IMR-90 (cell line): Measurements from ENCODE around the gene ZNF292. TPM values are rescaled to one million over a fixed set of nuclear protein-coding genes. Genes with fewer than 3 reads are reported as not detected.

Experiments used
- ATAC-seq: fragments of 200-7000 bp; cut with Tn5 transposase; 2 replicates; pipeline ENCODE4 v1.9.1; 2020; ENCODE audit warnings: low read depth, mild to moderate bottlenecking, moderate library complexity
- BruUV-seq: library from RNA; stranded (reverse); fragments of 400-500 nt; replicated peaks from 2 replicates; lab custom pipeline; 2021; lab: Mats Ljungman, UMichigan
- CTCF ChIA-PET: fragments of 300-600 bp; formaldehyde crosslinking; extraction: SDS; loops from one replicate; lab custom pipeline; 2021; ENCODE audit warnings: antibody characterized with exemption; lab: Yijun Ruan, JAX
- POLR2A ChIA-PET: fragments of 300-600 bp; sonication (Branson Sonifier 250); formaldehyde crosslinking; loops from one replicate; lab custom pipeline; 2022; ENCODE audit warnings: antibody characterized with exemption; ENCODE audit not compliant: unreplicated experiment; lab: Charles Lee
- DNase-seq: peaks from one replicate; pipeline ENCODE4 v3.0.0; 2013
- H2AFZ ChIP-seq: replicated peaks from 2 replicates; pipeline ENCODE3; 2013; ENCODE audit warnings: low read length, mild to moderate bottlenecking; ENCODE audit not compliant: poor library complexity
- H2AK5ac ChIP-seq: 2 replicates; pipeline ENCODE4 v1.6.1; 2013; ENCODE audit warnings: low read depth, low read length, inconsistent platforms
- H2AK9ac ChIP-seq: replicated peaks from 2 replicates; pipeline ENCODE3; 2013; ENCODE audit warnings: mild to moderate bottlenecking, low read depth, low read length, moderate library complexity; ENCODE audit not compliant: poor library complexity
- H2BK120ac ChIP-seq: 2 replicates; pipeline ENCODE4 v1.6.1; 2013; ENCODE audit warnings: low read depth, low read length, inconsistent platforms
- H2BK15ac ChIP-seq: 3 replicates; pipeline ENCODE4 v1.6.1; 2013; ENCODE audit warnings: low read depth, low read length, inconsistent platforms
- H2BK20ac ChIP-seq: 2 replicates; pipeline ENCODE4 v1.6.1; 2013; ENCODE audit warnings: low read depth, mild to moderate bottlenecking, inconsistent platforms, low read length, moderate library complexity
- H2BK5ac ChIP-seq: 2 replicates; pipeline ENCODE4 v1.6.1; 2013; ENCODE audit warnings: mild to moderate bottlenecking, low read depth, low read length, inconsistent platforms; ENCODE audit not compliant: poor library complexity, severe bottlenecking
- H3K14ac ChIP-seq: replicated peaks from 2 replicates; pipeline ENCODE4 v1.6.1; 2013; ENCODE audit warnings: low read depth, low read length, inconsistent platforms
- H3K18ac ChIP-seq: 2 replicates; pipeline ENCODE4 v1.6.1; 2013; ENCODE audit warnings: low read depth, low read length, control low read depth
- H3K23ac ChIP-seq: 2 replicates; pipeline ENCODE4 v1.6.1; 2013; ENCODE audit warnings: low read depth, low read length, inconsistent platforms
- H3K27ac ChIP-seq: 2 replicates; pipeline ENCODE4 v1.5.1; 2013; ENCODE audit warnings: mild to moderate bottlenecking, control low read depth, low read length; ENCODE audit not compliant: insufficient read depth
- H3K27me3 ChIP-seq: 2 replicates; pipeline ENCODE4 v1.6.1; 2013; ENCODE audit warnings: low read length; ENCODE audit not compliant: control insufficient read depth, insufficient read depth
- H3K36me3 ChIP-seq: 2 replicates; pipeline ENCODE4 v1.6.1; 2013; ENCODE audit warnings: low read length, mixed read lengths; ENCODE audit not compliant: control insufficient read depth, insufficient read depth
- H3K4ac ChIP-seq: 2 replicates; pipeline ENCODE4 v1.6.1; 2013; ENCODE audit warnings: low read depth, low read length, inconsistent platforms
- H3K4me1 ChIP-seq: 2 replicates; pipeline ENCODE4 v1.6.1; 2013; ENCODE audit warnings: low read length, mixed read lengths; ENCODE audit not compliant: control insufficient read depth, insufficient read depth
- H3K4me2 ChIP-seq: 2 replicates; pipeline ENCODE4 v1.6.1; 2013; ENCODE audit warnings: low read depth, mild to moderate bottlenecking, control low read depth, low read length, moderate library complexity
- H3K4me3 ChIP-seq: 2 replicates; pipeline ENCODE4 v1.5.1; 2013; ENCODE audit warnings: low read depth, mild to moderate bottlenecking, control low read depth, low read length, moderate library complexity; ENCODE audit not compliant: insufficient read depth
- H3K56ac ChIP-seq: 2 replicates; pipeline ENCODE4 v1.6.1; 2013; ENCODE audit warnings: low read length, inconsistent platforms; ENCODE audit not compliant: insufficient read depth; ENCODE audit errors: extremely low read depth
- H3K79me1 ChIP-seq, 2 experiments: 2 replicates each; pipeline ENCODE4 v1.6.1; 2013; ENCODE audit warnings: low read length in 2 of 2, inconsistent platforms in 1 of 2, low read depth in 1 of 2
- H3K9ac ChIP-seq: 2 replicates; pipeline ENCODE4 v1.6.1; 2013; ENCODE audit warnings: low read depth, low read length, control low read depth
- H3K9me1 ChIP-seq: 2 replicates; pipeline ENCODE4 v1.6.1; 2013; ENCODE audit warnings: low read length, inconsistent platforms; ENCODE audit not compliant: insufficient read depth
- H3K9me3 ChIP-seq: 2 replicates; pipeline ENCODE4 v1.6.1; 2013; ENCODE audit warnings: low read length; ENCODE audit not compliant: control insufficient read depth, insufficient read depth
- H4K20me1 ChIP-seq: 2 replicates; pipeline ENCODE4 v1.6.1; 2013; ENCODE audit warnings: low read length, inconsistent platforms; ENCODE audit not compliant: insufficient read depth
- H4K5ac ChIP-seq: 2 replicates; pipeline ENCODE4 v1.6.1; 2013; ENCODE audit warnings: mild to moderate bottlenecking, low read depth, low read length, control low read depth
- H4K8ac ChIP-seq, 2 experiments: 2 replicates each; pipeline ENCODE4 v1.6.1; 2013; ENCODE audit warnings: low read depth in 2 of 2, low read length in 2 of 2, control low read depth in 1 of 2, inconsistent platforms in 1 of 2
- H4K91ac ChIP-seq: 2 replicates; pipeline ENCODE4 v1.6.1; 2013; ENCODE audit warnings: low read depth, low read length, inconsistent platforms; ENCODE audit not compliant: insufficient read depth
- BHLHE40 ChIP-seq: fragments of 150-350 bp; IDR thresholded peaks from 2 replicates; pipeline ENCODE4 v1.6.1; 2016; ENCODE audit warnings: mild to moderate bottlenecking, low read depth, low read length
- CEBPB ChIP-seq: IDR thresholded peaks from 2 replicates; pipeline ENCODE4 v1.6.1; 2012; ENCODE audit warnings: low read depth, low read length, improper control_type of control experiment
- CHD1 ChIP-seq: IDR thresholded peaks from 2 replicates; pipeline ENCODE4 v1.6.1; 2012; ENCODE audit warnings: low read depth, low read length, improper control_type of control experiment
- FOS ChIP-seq: fragments of 150-350 bp; IDR thresholded peaks from 2 replicates; pipeline ENCODE4 v1.6.1; 2016; ENCODE audit warnings: low read depth, low read length
- MAFK ChIP-seq: IDR thresholded peaks from 2 replicates; pipeline ENCODE4 v1.6.1; 2012; ENCODE audit warnings: low read depth, low read length, improper control_type of control experiment
- MAZ ChIP-seq: IDR thresholded peaks from 2 replicates; pipeline ENCODE4 v1.6.1; 2012; ENCODE audit warnings: low read depth, mild to moderate bottlenecking, low read length, improper control_type of control experiment, moderate library complexity, borderline replicate concordance
- MXI1 ChIP-seq: IDR thresholded peaks from 2 replicates; pipeline ENCODE4 v1.6.1; 2012; ENCODE audit warnings: low read depth, mild to moderate bottlenecking, low read length, moderate library complexity, borderline replicate concordance
- NFE2L2 ChIP-seq: fragments of 150-350 bp; IDR thresholded peaks from 2 replicates; pipeline ENCODE4 v1.6.1; 2016; ENCODE audit warnings: low read depth, mild to moderate bottlenecking, low read length
- POLR2A ChIP-seq: IDR thresholded peaks from 2 replicates; pipeline ENCODE4 v1.6.1; 2012; ENCODE audit warnings: mild to moderate bottlenecking, low read depth, low read length
- RAD21 ChIP-seq: IDR thresholded peaks from 2 replicates; pipeline ENCODE4 v1.6.1; 2012; ENCODE audit warnings: low read length, improper control_type of control experiment
- RCOR1 ChIP-seq: IDR thresholded peaks from 2 replicates; pipeline ENCODE4 v1.6.1; 2012; ENCODE audit warnings: mild to moderate bottlenecking, low read length, improper control_type of control experiment; ENCODE audit not compliant: insufficient replicate concordance
- RFX5 ChIP-seq: IDR thresholded peaks from 2 replicates; pipeline ENCODE4 v1.8.0; 2012; ENCODE audit warnings: low read depth, mild to moderate bottlenecking, low read length, moderate library complexity
- SMC3 ChIP-seq: fragments of 150-350 bp; IDR thresholded peaks from 2 replicates; pipeline ENCODE4 v1.6.1; 2016; ENCODE audit warnings: low read depth, mild to moderate bottlenecking, antibody characterized with exemption, low read length, moderate library complexity
- WGBS, 2 experiments: methylation state at CpG; one replicate each; pipeline versions ENCODE4 v1.1.5 to v1.1.7; 2013; ENCODE audit warnings: missing lambda C conversion rate in 2 of 2; ENCODE audit not compliant: insufficient read length in 1 of 2; ENCODE audit errors: extremely low coverage in 2 of 2; 5-methylcytosine and 5-hydroxymethylcytosine counted together
- dilution Hi-C: fragments of 300-500 bp; cut with HindIII; formaldehyde crosslinking; loops from one replicate; pipeline ENCODE4 v1.14.3; 2018; ENCODE audit warnings: low sequenced_read_pairs; ENCODE audit not compliant: unreplicated experiment
- in situ Hi-C: fragments of 300-500 bp; cut with MboI; formaldehyde crosslinking; loops from 3 replicates; pipeline ENCODE4 v1.14.3; 2019; ENCODE audit warnings: low sequenced_read_pairs, inconsistent platforms, mixed read lengths
- intact Hi-C: fragments of 100-400 bp; cut with micrococcal nuclease; formaldehyde crosslinking; loops from 2 replicates; pipeline ENCODE4 v1.10.0; 2022
- polyA plus RNA-seq, 3 experiments: library from polyadenylated mRNA; depleted of rRNA; stranded (reverse); fragments of >200 nt; gene quantifications; 2 replicates each; pipeline ENCODE4 v1.2.3, GENCODE V29; 2012; ENCODE audit warnings: low replicate concordance in 1 of 3
- total RNA-seq: library from RNA; depleted of rRNA; stranded (reverse); fragments of >200 nt; gene quantifications from 2 replicates; pipeline ENCODE4 v1.2.3, GENCODE V29; 2012
- TF ChIP-seq, protein P1 (sequence below): fragments of 150-350 bp; IDR thresholded peaks from 2 replicates; pipeline ENCODE4 v1.6.1; 2017; ENCODE audit warnings: mild to moderate bottlenecking, antibody characterized with exemption, low read length, low read depth
- TF ChIP-seq, protein P2 (sequence below): fragments of 150-350 bp; IDR thresholded peaks from 2 replicates; pipeline ENCODE4 v1.6.1; 2016; ENCODE audit warnings: low read depth, mild to moderate bottlenecking, low read length, moderate library complexity, borderline replicate concordance
- TF ChIP-seq, protein P3 (sequence below): conservative IDR thresholded peaks from 2 replicates; pipeline ENCODE4 v1.5.1; 2012; ENCODE audit warnings: mild to moderate bottlenecking, low read depth, low read length, improper control_type of control experiment

Gene ZNF292
- total and polyA plus RNA-seq, 2 of the 4 experiments (the other 2 are of a cell fraction): 5.5 to 28.3 TPM

DNA sequence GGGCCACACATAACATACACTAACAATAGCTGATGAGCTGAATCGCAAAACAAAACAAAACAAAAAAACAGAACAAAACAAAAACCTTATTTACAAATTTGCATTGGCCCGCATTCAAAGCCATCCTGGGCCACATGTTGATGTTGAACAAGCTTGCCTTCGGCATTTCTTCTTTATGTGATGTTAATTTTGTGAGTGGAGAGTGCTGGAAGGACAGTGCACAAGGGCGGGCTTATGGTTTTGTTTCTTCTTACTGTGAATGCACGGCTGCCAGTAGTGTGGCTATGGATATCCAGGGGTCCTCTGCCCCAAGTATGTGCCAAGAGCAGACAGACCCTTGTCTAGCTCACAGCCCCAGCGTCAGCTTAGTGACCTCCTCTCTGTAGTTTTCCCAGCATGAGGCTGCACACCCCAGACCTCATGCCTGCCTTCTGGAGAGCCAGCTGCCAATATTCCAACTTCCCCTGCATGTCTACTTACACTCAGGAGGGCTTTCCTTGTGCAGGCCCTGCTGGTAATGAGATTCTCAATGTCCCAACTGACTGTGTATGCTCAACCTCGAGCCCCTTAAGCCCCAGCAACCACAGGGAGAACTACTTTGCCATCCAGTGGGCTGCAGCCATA is 24.9 kb downstream of the ZNF292 start:
- Histone ChIP-seq H4K5ac (no peak overlapping the region), H3K27me3 (no peaks in the 10 kb centered on the region), H3K23ac (no peak overlapping the region), H3K79me1 (peaks cover 12 to 59% of the 10 kb centered on the region in 2 experiments), H2BK5ac (no peak overlapping the region), H3K36me3 (peaks cover 11% of the 10 kb centered on the region), H2AK9ac (no peak overlapping the region), H2BK15ac (no peak overlapping the region), H3K14ac (no peak overlapping the region), H3K18ac (no peak overlapping the region), H4K8ac (no peak overlapping the region), H2BK20ac (no peak overlapping the region), H3K4me2 (no peak overlapping the region), H4K91ac (no peak overlapping the region), H2BK120ac (no peak overlapping the region), H3K27ac (no peak overlapping the region), H2AK5ac (no peak overlapping the region), H3K4me3 (no peak overlapping the region), H2AFZ (no peak overlapping the region), H3K4ac (no peak overlapping the region), H3K56ac (no peak overlapping the region), H3K4me1 (no peaks in the 10 kb centered on the region), H3K9me3 (no peaks in the 10 kb centered on the region), H3K9me1 (peaks cover 5% of the 10 kb centered on the region), H4K20me1 (peaks cover 72% of the 10 kb centered on the region), H3K9ac (no peak overlapping the region)
- intact Hi-C loops (no loop called here), dilution Hi-C loops (no loop called here), in situ Hi-C loops (no loop called here)
- DNase-seq (no peak), ATAC-seq (no peak)
- 91% methylated on average over 5 of the region's 7 CpGs; no CpG with 5 or more reads in 1 of the 2 experiments for WGBS, 2 experiments
- no TSS peak for BruUV-seq
- ChIA-PET POLR2A (no interaction called here), CTCF (no interaction called here)
- TF ChIP-seq CHD1: no peak
- no peak for TF ChIP-seq MXI1
- TF ChIP-seq, protein P1, sequence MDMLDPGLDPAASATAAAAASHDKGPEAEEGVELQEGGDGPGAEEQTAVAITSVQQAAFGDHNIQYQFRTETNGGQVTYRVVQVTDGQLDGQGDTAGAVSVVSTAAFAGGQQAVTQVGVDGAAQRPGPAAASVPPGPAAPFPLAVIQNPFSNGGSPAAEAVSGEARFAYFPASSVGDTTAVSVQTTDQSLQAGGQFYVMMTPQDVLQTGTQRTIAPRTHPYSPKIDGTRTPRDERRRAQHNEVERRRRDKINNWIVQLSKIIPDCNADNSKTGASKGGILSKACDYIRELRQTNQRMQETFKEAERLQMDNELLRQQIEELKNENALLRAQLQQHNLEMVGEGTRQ: no peak
- TF ChIP-seq POLR2A: no peak
- no peak for TF ChIP-seq RAD21
- TF ChIP-seq SMC3: no peak
- TF ChIP-seq, protein P2, sequence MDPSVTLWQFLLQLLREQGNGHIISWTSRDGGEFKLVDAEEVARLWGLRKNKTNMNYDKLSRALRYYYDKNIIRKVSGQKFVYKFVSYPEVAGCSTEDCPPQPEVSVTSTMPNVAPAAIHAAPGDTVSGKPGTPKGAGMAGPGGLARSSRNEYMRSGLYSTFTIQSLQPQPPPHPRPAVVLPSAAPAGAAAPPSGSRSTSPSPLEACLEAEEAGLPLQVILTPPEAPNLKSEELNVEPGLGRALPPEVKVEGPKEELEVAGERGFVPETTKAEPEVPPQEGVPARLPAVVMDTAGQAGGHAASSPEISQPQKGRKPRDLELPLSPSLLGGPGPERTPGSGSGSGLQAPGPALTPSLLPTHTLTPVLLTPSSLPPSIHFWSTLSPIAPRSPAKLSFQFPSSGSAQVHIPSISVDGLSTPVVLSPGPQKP: no peak
- TF ChIP-seq, protein P3, sequence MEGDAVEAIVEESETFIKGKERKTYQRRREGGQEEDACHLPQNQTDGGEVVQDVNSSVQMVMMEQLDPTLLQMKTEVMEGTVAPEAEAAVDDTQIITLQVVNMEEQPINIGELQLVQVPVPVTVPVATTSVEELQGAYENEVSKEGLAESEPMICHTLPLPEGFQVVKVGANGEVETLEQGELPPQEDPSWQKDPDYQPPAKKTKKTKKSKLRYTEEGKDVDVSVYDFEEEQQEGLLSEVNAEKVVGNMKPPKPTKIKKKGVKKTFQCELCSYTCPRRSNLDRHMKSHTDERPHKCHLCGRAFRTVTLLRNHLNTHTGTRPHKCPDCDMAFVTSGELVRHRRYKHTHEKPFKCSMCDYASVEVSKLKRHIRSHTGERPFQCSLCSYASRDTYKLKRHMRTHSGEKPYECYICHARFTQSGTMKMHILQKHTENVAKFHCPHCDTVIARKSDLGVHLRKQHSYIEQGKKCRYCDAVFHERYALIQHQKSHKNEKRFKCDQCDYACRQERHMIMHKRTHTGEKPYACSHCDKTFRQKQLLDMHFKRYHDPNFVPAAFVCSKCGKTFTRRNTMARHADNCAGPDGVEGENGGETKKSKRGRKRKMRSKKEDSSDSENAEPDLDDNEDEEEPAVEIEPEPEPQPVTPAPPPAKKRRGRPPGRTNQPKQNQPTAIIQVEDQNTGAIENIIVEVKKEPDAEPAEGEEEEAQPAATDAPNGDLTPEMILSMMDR: no peak
- no peak for TF ChIP-seq MAZ
- TF ChIP-seq BHLHE40: no peak
- no peak for TF ChIP-seq NFE2L2
- no peak for TF ChIP-seq RFX5
- TF ChIP-seq RCOR1: no peak
- no peak for TF ChIP-seq FOS
- TF ChIP-seq CEBPB: no peak
- TF ChIP-seq MAFK: no peak
